ENCODE results near the gene COL4A1. TPM values are rescaled to one million over a fixed set of nuclear protein-coding genes. Genes with fewer than 3 reads are reported as not detected.
A peak's percentile ranks its signal among the peaks of the same experiment; 100 is the strongest.

COL4A1 gene
- total RNA-seq, 2 donors from 2014 or later, result 140 to 201 TPM

DNA sequence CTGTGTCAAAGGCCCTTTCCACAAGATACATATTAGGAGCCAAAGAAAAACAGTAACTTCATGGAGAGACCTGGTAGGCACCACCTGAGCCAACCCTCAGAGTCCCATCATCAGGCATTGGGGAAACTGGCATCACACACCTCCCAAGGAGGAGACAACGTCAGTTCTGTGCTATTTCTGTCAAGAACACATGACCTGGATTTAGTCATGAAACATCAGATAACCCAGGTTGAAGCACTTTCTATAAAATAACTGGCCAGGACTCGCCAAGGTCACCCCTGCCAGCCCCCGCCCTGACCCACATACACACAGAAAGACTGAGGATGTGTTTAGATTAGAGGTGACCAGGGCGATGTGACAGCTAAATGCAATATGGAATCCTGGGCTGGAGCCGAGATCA lies 35.6 kb downstream of the COL4A1 start:
- Histone ChIP-seq H3K36me3 (no peaks in the 10 kb centered on the region), H3K27me3 (no peaks in the 10 kb centered on the region), H3K4me3 (no peak overlapping the region), H3K9me3 (no peaks in the 10 kb centered on the region), H3K27ac (peak overlapping the region; percentile 47 to 69), H3K4me1 (peaks cover 0 to 77% of the 10 kb centered on the region in 2 donors)
- TF ChIP-seq, protein P1, sequence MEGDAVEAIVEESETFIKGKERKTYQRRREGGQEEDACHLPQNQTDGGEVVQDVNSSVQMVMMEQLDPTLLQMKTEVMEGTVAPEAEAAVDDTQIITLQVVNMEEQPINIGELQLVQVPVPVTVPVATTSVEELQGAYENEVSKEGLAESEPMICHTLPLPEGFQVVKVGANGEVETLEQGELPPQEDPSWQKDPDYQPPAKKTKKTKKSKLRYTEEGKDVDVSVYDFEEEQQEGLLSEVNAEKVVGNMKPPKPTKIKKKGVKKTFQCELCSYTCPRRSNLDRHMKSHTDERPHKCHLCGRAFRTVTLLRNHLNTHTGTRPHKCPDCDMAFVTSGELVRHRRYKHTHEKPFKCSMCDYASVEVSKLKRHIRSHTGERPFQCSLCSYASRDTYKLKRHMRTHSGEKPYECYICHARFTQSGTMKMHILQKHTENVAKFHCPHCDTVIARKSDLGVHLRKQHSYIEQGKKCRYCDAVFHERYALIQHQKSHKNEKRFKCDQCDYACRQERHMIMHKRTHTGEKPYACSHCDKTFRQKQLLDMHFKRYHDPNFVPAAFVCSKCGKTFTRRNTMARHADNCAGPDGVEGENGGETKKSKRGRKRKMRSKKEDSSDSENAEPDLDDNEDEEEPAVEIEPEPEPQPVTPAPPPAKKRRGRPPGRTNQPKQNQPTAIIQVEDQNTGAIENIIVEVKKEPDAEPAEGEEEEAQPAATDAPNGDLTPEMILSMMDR (IDR thresholded peaks at IDR 0.05), result no peak
- peak; percentile 53 for DNase-seq (ENCODE audit: low spot score)

DNA sequence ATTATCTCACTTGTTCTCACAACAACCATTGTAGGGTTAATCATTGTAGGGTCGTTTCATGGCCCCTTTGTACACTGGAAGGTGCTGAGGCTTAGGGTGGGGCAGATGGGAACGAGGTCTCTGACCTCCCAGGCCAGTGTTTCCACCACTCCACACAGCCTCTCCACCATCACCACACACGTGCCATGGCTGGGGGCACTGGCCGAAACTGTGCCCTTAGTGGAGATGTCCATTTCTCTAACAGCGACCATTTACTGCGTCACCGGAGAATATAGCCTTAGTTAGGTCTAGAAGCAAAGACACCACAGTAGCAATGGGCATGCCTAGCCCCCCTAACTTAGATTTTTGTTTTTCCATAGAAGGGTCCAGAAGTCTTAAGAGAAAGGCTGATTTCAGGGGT lies 36.5 kb downstream of the COL4A1 start:
- Histone ChIP-seq H3K27ac (peak overlapping the region; percentile 47 to 69), H3K4me3 (no peak overlapping the region), H3K36me3 (no peaks in the 10 kb centered on the region), H3K9me3 (no peaks in the 10 kb centered on the region), H3K27me3 (no peaks in the 10 kb centered on the region), H3K4me1 (peaks cover 0 to 77% of the 10 kb centered on the region in 2 donors)
- TF ChIP-seq, protein P1 (IDR thresholded peaks at IDR 0.05), result no peak
- no peak for DNase-seq (ENCODE audit: low spot score)

DNA sequence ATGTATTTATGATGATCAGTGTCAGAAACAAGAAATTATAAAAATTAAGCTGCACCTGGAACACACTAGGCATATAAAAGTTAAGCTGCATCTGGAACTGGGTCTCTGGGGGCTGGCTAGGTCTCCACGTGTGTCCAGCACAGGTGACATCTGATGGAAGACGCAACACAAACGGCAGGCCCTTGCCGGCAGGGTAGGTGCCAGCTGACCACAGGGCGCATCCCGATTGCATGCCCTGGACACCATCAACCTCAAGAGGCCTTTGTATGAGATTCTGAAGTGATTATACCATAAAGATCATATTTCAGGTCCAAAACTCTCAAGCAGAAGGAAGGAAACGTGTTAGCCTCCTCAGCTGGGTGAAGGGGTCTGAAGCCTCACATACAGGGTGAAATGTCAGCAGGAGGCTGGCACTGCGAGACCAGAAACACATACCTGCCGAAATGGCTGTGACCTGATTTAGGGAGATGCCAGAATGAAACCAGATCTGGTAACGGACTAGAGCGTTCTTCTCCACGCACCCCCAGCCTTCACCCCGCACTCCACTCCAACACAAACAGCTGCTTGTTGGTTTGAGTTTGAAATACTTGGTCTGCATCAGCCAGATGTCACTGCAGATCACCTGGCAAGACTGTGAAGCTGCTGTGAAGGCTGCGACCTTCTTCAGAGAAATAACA lies 37.3 kb downstream of the COL4A1 start:
- H3K9me3 ChIP-seq, result no peaks in the 10 kb centered on the region
- H3K4me3 ChIP-seq, result no peak overlapping the region
- peak; percentile 52 for DNase-seq (ENCODE audit: low spot score)
- no peaks in the 10 kb centered on the region for H3K27me3 ChIP-seq
- peak overlapping the region; percentile 24 to 69 for H3K27ac ChIP-seq
- H3K36me3 ChIP-seq, result no peaks in the 10 kb centered on the region
- H3K4me1 ChIP-seq, result peaks cover 0 to 77% of the 10 kb centered on the region in 2 donors
- TF ChIP-seq, protein P1 (IDR thresholded peaks at IDR 0.05), result no peak

- Histone ChIP-seq H3K36me3 (no peaks in the 10 kb centered on the region), H3K4me3 (no peak overlapping the region), H3K9me3 (no peaks in the 10 kb centered on the region), H3K27me3 (no peaks in the 10 kb centered on the region), H3K4me1 (peaks cover 0 to 78% of the 10 kb centered on the region in 2 donors), H3K27ac (peak overlapping the region; percentile 21 to 43)
- peak; percentile 56 for DNase-seq (ENCODE audit: low spot score)
- TF ChIP-seq, protein P1 (IDR thresholded peaks at IDR 0.05), result no peak
Observed at GRCh38 chr13:110268576-110269185, 38.3 kb downstream of the COL4A1 start.

DNA sequence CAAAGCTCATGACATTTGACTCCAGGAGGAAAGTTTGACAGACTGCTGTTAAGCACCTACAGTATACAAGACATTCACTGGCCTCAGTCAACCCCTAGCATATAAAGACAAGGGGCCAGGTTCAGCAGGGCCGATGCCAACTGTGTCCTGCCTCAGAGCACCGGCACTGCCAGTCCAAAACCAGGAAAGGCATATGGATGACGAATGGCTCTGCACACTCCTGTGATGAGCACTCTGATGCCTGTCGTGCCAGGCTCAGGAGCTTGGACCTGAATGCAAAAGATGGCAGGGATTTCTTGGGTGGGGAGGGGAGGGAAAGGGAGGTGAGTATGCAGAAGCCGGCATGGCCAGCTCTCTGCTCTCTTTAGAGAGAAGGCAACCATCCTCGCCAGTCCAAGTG lies 38.9 kb downstream of the COL4A1 start:
- Histone ChIP-seq H3K27ac (peak overlapping the region; percentile 21 to 43), H3K9me3 (no peaks in the 10 kb centered on the region), H3K4me1 (peaks cover 0 to 81% of the 10 kb centered on the region in 2 donors), H3K27me3 (no peaks in the 10 kb centered on the region), H3K36me3 (no peaks in the 10 kb centered on the region), H3K4me3 (no peak overlapping the region)
- TF ChIP-seq, protein P1 (IDR thresholded peaks at IDR 0.05), result no peak
- peak; percentile 54 for DNase-seq (ENCODE audit: low spot score)

Measured in right atrium auricular region (tissue), 2 donors.